ENCODE data around the gene MED15.
A peak's percentile ranks its signal among the peaks of the same experiment; 100 is the strongest.
"Not testable (repeated sequence)": the region's sequence is repeated elsewhere in the genome, so short reads cannot be mapped to it uniquely, and the experiment has no call there.

Gene MED15

GRCh38 chr22:20602609-20603164 lies 95.3 kb downstream of the MED15 start:
- DNase-seq (ENCODE audit: low read depth): no peak

- no peak for DNase-seq (ENCODE audit: low read depth)
Measured at GRCh38 chr22:20604092-20604747, 96.8 kb downstream of the MED15 start.

DNA sequence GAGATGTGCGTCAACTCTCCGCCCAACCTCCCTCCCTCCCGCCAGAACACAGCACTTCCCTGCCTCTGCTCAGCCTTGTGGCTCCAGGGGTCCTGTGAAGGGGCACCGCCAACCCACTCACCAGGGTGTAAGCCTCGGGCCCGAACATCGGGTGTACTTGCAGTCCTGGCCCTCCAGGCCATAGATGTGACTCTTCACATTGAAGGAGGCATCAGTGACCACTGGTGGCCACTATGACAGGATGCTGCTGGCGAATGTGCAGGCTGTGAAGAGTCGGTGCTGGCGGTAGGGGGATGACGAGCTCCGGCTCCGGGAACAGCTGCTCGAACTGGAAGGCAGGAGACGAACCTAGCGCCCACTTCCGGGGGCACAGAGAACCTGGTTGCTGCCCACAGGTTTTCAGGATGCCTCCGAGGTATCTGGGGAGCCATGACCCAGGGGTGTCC lies 97.4 kb downstream of the MED15 start:
- no peak for DNase-seq (ENCODE audit: low read depth)

GRCh38 chr22:20605328-20605727 lies 97.9 kb downstream of the MED15 start:
- no peak for DNase-seq (ENCODE audit: low read depth)

DNA sequence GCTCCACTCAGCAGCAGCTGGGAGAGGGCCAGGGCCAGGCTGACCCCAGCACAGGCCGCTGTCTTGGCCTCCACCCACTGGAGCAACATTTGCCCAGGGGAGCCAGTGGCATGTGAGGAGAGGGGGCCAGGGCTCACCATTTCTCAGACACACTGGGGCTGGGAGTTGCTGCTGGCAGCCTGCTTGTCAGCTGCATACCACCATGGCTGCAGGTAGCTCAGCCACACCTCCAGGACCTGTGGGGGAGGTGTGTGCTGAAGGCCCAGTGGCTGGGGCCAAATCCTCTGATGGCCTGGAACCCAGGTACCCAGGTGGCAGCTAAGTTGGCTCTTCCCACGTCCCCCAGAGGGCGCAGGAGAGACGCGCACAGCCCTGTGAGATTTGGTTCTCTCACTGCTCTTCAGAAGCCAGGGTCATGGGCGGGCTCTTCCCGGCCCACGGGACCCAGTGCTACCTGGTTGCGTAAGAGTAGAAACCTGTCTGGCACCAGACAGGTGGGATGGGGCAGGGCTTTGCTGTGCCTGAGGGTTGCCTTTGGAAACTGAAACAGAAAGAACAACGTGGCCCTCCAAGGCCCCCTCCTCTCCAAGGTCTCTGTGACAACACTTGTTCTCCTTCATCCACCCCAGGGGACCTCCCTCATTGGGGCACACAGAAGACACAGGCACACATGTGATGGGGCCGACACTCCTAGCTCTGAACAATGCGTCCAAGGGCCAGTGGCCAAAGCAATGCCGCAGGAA lies 98.8 kb downstream of the MED15 start:
- DNase-seq (ENCODE audit: low read depth): peak; percentile 13

- no peak for DNase-seq (ENCODE audit: low read depth)
Measured at GRCh38 chr22:20606784-20607128, 99.3 kb downstream of the MED15 start.

- DNase-seq (ENCODE audit: low read depth): no peak
Measured at GRCh38 chr22:20607157-20607907, 99.9 kb downstream of the MED15 start.

DNA sequence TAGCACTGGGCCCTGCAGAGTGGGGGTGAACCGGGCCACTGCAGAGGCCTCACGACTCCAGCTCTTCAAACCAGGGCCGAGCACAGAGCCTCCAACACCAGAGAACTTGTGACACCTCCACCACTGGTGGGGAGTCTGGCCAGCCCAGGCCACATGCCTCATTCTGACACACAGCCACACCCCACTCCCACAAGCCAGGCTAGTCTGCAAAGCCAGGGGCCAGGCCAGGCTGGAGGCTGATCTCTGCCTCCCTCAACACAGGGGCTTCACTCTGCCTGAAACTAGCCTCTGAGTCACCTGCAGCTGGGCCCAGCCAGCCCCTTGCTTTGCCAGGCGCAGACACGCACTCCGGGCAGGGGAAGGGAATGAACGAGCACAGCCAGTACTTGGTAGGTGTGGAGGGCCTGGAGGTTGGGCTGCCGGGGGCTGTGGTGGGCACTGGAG lies 102.9 kb downstream of the MED15 start:
- no peak for DNase-seq (ENCODE audit: low read depth)

- no peak for DNase-seq (ENCODE audit: low read depth)
Measured at GRCh38 chr22:20610757-20611156, 103.3 kb downstream of the MED15 start.

- DNase-seq (ENCODE audit: low read depth): no peak
Measured at GRCh38 chr22:20611418-20611817, 104.0 kb downstream of the MED15 start.

- no peak for DNase-seq (ENCODE audit: low read depth)
Measured at GRCh38 chr22:20613301-20613700, 105.9 kb downstream of the MED15 start.

DNA sequence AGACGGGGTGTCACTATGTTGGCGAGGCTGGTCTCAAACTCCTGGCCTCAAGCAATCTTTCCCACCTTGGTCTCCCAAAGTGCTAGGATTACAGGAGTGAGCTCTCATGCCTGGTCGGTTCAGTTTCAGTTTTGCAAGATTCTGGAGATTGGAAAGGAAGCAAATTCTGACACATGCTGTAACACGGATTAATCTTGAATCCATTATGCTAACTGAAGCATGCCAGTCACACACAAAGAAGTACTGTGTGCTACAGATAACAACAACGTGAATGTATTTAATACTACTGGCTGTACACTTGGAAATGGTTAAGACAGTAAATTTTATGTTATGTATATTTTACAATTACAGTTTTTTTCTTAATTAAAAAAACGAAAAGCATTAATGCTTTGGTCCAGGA lies 107.6 kb downstream of the MED15 start:
- no peak for DNase-seq (ENCODE audit: low read depth)

- no peak for DNase-seq (ENCODE audit: low read depth)
Measured at GRCh38 chr22:20615533-20616450, 108.4 kb downstream of the MED15 start.

DNA sequence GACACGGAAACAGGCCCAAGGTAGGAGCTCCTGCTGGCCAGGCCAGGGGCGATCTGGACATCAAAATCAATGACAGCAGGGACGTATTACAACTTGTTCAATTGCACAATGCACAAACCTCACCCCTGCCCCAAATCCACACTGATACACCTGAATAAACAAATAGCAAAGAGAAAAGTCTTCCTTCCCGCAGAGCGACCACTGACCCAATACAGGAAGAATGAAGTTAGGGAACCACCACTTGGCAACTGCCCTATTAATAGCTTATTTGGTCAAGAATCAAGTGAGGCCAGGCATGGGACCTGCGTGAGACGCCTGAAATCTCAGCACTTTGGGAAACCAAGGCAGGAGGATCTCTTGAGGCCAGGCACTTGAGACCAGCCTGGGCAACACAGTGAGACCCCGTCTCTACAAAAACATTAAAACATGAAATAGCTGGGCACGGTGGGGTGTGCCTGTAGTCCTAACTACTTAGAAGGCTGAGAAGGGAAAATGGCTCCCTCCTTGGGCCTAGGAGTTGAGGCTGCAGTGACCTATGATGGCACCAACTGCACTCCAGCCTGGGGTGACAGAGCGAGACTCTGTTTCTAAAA lies 109.1 kb downstream of the MED15 start:
- no peak for DNase-seq (ENCODE audit: low read depth)

GRCh38 chr22:20618488-20618887 lies 111.1 kb downstream of the MED15 start:
- DNase-seq (ENCODE audit: low read depth): no peak

DNA sequence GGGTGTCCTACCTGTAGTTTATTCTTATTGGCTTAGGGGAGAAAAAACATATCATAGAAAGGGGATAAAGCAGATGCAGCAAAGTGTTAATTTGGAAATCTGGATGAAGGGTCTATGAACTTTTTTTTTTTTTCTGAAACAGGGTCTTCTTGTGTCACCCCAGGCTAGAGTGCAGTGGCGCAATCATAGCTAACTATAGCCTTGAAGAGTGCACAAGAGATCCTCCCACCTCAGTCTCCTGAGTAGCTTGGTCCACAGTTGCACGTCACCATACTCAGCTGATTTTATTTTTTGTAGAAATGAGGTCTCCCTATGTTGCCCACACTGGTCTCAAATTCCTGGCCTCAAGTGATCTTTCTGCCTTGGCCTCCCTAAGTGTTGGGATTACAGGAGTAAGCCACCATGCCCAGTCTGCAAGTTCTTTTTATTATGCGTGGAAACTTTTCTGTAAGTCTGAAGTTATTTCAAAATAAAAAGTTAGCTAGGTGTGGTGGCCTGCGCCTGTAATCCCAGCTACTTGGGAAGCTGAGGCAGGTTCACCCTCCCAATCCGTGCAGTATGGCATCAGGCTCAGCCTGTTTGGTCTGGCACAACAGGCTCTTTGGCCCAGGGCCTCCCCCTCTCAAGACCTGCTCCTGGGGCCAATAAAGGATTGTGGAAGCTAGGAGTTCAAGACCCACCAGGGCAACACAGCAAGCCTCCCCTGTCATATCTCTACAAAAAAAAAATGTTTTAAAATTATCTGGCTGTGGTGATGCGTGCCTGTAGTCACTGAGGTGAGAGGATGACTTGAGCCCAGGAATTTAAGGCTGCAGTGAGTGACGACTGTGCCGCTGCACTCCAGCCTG lies 111.9 kb downstream of the MED15 start:
- no peak for DNase-seq (ENCODE audit: low read depth)

DNA sequence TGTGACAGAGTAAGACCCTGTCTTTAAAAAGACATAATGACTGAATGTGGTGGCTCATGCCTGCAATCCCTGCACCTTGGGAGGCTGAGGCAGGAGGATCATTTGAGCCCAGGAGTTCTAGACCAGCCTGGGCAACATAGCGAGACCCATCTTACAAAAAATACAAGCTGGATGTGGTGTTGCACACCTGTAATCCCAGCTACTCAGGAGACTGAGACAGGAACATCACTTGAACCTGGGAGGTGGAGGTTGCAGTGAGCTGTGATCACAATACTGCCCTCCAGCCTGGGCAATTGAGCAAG lies 112.4 kb downstream of the MED15 start:
- DNase-seq (ENCODE audit: low read depth): not testable (repeated sequence)

GRCh38 chr22:20621162-20621561 lies 113.8 kb downstream of the MED15 start:
- no peak for DNase-seq (ENCODE audit: low read depth)

- DNase-seq (ENCODE audit: low read depth): no peak
Measured at GRCh38 chr22:20622650-20623339, 115.4 kb downstream of the MED15 start.

DNA sequence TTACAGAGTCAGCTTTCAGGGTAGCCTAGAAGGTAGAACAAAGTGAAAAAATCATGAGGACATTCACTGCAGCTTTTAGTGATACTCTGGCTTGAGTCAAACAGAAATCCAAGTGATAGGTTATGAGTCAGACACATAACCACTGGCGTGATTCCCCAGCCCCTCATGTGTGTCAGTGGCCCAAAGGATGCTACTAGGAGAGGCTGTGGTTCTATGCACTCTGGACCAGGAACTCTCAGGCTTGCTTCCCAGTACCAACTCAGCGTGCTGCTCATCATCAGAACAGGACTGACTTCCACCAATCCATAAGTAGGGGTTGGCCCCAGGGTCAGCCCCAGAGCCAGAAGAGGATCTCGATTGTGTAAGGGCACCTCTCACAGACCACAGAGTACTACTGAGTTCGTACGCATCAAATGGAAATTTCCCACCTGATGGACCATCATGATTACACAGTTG lies 116.8 kb downstream of the MED15 start:
- no peak for DNase-seq (ENCODE audit: low read depth)

Data from GM04504 (cell line).